Calu3 (cell line): ENCODE data around the gene DGKG. TPM values are rescaled to one million over a fixed set of nuclear protein-coding genes. Genes with fewer than 3 reads are reported as not detected.

Experiments used
- BruUV-seq: library from RNA; stranded (reverse); fragments of 400-500 nt; replicated peaks from 2 replicates; lab custom pipeline; 2021; lab: Mats Ljungman, UMichigan
- CTCF ChIA-PET: fragments of 300-600 bp; sonication (Branson Sonifier 250); formaldehyde crosslinking; loops from one replicate; lab custom pipeline; 2022; ENCODE audit warnings: antibody characterized with exemption; lab: Charles Lee
- DNase-seq: peaks from one replicate; pipeline ENCODE4 v3.0.0; 2022
- H3K27ac Mint-ChIP-seq: one replicate; pipeline ENCODE4 v1.8.0; 2022; ENCODE audit warnings: mixed read lengths; ENCODE audit not compliant: unreplicated experiment
- H3K27me3 Mint-ChIP-seq: one replicate; pipeline ENCODE4 v1.8.0; 2022; ENCODE audit warnings: mixed read lengths; ENCODE audit not compliant: unreplicated experiment
- H3K36me3 Mint-ChIP-seq: one replicate; pipeline ENCODE4 v1.8.0; 2022; ENCODE audit warnings: mild to moderate bottlenecking, moderate library complexity, mixed read lengths; ENCODE audit not compliant: insufficient read depth, unreplicated experiment
- H3K4me1 Mint-ChIP-seq: one replicate; pipeline ENCODE4 v1.8.0; 2022; ENCODE audit warnings: mild to moderate bottlenecking, low read depth, mixed read lengths; ENCODE audit not compliant: unreplicated experiment
- H3K4me3 Mint-ChIP-seq: one replicate; pipeline ENCODE4 v1.8.0; 2022; ENCODE audit warnings: mild to moderate bottlenecking, low read depth, moderate library complexity, mixed read lengths; ENCODE audit not compliant: unreplicated experiment
- H3K9me3 Mint-ChIP-seq: one replicate; pipeline ENCODE4 v1.8.0; 2022; ENCODE audit warnings: low read depth, mixed read lengths; ENCODE audit not compliant: unreplicated experiment
- CTCF ChIP-seq: fragments of 200-600 bp; IDR thresholded peaks from one replicate; pipeline ENCODE4 v1.8.0; 2022; ENCODE audit warnings: antibody characterized with exemption; ENCODE audit not compliant: unreplicated experiment
- intact Hi-C: fragments of 100-400 bp; cut with micrococcal nuclease; formaldehyde crosslinking; loops from one replicate; pipeline ENCODE4 v1.10.0; 2022; ENCODE audit not compliant: unreplicated experiment
- total RNA-seq: library from RNA; stranded (reverse); gene quantifications from 2 replicates; pipeline ENCODE4 v1.2.3, GENCODE V29; 2022

Gene DGKG
- total RNA-seq, 1 experiment from 2014 or later = 5.7 TPM

DNA sequence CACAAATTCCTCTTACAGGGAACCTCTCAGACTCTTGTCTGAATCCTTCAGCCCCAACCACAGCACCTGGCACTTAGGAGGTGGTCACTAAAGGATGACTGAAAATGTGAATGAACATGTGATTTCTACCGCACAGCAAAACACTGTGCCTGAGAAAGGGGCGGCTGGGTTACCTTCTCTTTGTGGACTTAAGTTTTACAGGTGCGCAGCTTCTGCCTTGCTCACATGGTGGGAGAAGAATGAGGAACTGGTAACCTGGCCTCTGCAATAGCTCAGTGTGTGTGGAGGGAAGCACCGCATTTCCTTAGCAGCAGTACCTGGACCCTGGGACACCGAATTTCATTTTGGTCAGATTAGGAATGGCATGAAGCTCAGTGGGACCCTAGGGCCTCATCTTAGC, 243.3 kb downstream of the DGKG start:
- CTCF ChIA-PET = no interaction called here
- Mint-ChIP-seq H3K4me3 (no peak overlapping the region), H3K36me3 (no peaks in the 10 kb centered on the region), H3K4me1 (no peaks in the 10 kb centered on the region), H3K27ac (no peak overlapping the region), H3K9me3 (no peaks in the 10 kb centered on the region), H3K27me3 (peaks cover 84% of the 10 kb centered on the region)
- no peak for TF ChIP-seq CTCF
- no TSS peak for BruUV-seq
- DNase-seq = no peak
- intact Hi-C loops = no loop called here

DNA sequence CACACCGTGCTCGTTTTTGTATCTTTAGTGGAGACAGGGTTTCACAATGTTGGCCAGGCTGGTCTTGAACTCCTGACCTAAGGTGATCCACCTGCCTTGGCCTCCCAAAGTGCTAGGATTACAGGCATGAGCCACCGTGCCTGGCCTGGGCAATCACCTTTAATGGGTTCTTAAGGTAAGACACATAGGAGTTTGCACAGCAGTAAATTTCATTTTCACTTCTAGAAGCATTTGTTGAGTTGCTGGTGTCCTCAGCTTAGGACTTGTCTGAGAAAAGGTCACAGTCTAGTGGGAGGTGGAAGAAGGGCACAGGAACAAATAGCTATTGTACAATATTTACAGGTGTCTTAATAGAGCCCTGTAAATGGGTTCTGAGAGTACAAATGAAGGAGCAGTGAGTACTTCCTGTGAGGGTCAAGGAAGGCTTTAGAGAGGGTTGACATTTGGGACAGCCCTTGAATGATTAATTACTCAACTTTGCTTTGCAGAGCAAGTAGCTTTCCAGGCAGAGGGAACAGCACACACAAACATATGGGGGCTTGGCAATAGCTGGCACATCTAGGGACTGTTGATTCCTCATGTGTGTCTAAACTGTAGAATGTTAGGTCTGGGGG, 244.4 kb downstream of the DGKG start:
- DNase-seq = no peak
- Mint-ChIP-seq H3K36me3 (no peaks in the 10 kb centered on the region), H3K4me3 (no peak overlapping the region), H3K9me3 (no peaks in the 10 kb centered on the region), H3K27me3 (peaks cover 84% of the 10 kb centered on the region), H3K27ac (no peak overlapping the region), H3K4me1 (no peaks in the 10 kb centered on the region)
- TF ChIP-seq CTCF = no peak
- intact Hi-C loops = no loop called here
- BruUV-seq = no TSS peak
- CTCF ChIA-PET = interaction anchor here (1.0 kb wide), 1 partner anchor 9 kb away, joined by 5 read pairs; the partner anchor contains the start of gene ETV5

- H3K4me3 Mint-ChIP-seq = no peak overlapping the region
- H3K27me3 Mint-ChIP-seq = peaks cover 78% of the 10 kb centered on the region
- no peak overlapping the region for H3K27ac Mint-ChIP-seq
- DNase-seq = no peak
- no peaks in the 10 kb centered on the region for H3K9me3 Mint-ChIP-seq
- peaks cover 1% of the 10 kb centered on the region for H3K36me3 Mint-ChIP-seq
- TF ChIP-seq CTCF = no peak
- CTCF ChIA-PET = interaction anchor here (0.6 to 1.4 kb wide), 3 partner anchors 18 to 79 kb away, joined by 3 read pairs; no protein-coding TSS in a partner anchor
- no TSS peak for BruUV-seq
- H3K4me1 Mint-ChIP-seq = peaks cover 9% of the 10 kb centered on the region
- intact Hi-C loops = no loop called here
Observed at GRCh38 chr3:186115239-186115996, 246.6 kb downstream of the DGKG start.

DNA sequence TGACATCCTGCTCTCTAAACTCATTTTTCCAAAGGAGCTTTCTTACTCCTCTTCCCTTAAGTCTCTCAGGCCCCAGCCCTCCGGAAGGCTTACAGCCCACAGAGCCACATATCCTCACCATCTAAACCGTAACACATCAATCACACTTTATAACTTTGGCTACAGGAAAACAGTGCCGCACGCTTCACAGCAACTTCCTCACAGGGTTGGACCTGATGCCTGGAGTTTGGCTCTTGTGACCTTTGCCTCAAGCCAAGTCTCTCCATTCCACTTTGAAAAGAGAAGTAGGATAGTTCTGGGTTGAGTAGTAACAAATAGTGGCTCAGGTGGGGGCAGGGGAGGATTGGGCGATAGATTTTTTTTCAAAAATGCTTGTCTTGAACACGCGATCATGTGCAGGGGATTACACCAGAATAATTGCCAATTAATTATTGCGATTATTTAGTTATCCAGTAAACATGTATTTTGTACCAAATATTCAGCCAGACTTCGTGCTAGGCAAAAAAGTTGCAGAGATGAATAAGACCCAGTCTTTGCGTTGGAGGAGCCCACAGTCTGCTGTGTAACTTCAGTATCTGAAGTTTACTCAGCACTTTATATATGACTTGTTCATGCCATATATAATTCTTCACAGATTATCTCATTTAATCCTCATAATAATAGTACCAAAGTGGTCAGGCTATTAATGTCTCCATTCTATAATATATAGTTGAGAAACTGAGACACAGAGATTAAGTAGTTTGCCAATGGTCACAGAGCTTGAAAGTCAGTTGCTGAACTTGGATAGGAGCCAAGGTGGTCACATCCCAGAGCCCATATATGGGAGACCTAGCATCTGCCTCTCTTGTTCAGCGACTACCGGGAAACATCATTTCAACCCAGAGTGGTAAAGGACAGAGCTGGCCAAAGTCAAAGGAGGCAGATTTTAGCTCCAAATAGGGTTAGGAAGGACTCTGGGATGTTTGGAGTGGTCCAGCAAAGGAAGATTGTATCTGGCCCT, 250.8 kb downstream of the DGKG start:
- CTCF ChIA-PET = interaction anchor here (0.6 to 1.8 kb wide), 2 partner anchors 42 to 107 kb away, joined by 3 to 4 read pairs; no protein-coding TSS in a partner anchor
- intact Hi-C loops = no loop called here
- Mint-ChIP-seq H3K4me1 (peaks cover 14% of the 10 kb centered on the region), H3K27ac (peak overlapping the region; percentile 85), H3K27me3 (peaks cover 36% of the 10 kb centered on the region), H3K4me3 (peak overlapping the region; percentile 79), H3K9me3 (no peaks in the 10 kb centered on the region), H3K36me3 (peaks cover 42% of the 10 kb centered on the region)
- DNase-seq = no peak
- no TSS peak for BruUV-seq
- TF ChIP-seq CTCF = no peak
